PC-9 (cell line): Measurements from ENCODE around the gene LRRC55.

Source experiments
- EZH2 ChIP-seq: fragments of 200-600 bp; sonication (generic); IDR thresholded peaks from 2 replicates; pipeline ENCODE4 v1.8.0; 2017; ENCODE audit warnings: antibody characterized with exemption, low read depth
- TF ChIP-seq, protein P1 (sequence below): fragments of 200-600 bp; sonication (generic); conservative IDR thresholded peaks from 2 replicates; pipeline ENCODE4 v1.6.1; 2017; ENCODE audit warnings: mixed run types, antibody characterized with exemption, mild to moderate bottlenecking, moderate library complexity

DNA sequence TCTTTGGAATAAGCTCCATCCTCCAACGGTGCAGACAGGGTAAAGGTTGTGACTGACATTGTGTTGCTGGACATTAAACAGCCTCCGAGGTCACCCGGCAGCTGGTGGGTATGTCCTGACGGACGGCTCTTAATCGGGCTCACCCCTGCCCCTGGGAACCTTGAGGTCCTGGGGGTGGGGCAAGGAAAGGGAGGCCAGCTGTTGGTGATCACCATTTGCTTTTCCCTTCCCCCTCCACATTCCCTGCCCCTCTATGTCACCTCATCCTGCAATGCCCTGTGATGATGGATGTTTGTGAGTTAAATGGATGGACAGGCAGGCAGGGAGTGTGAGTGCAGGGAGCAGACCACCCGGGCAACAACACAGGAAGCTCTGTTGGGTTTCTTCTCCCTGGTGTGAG is 29.0 kb downstream of the LRRC55 start:
- TF ChIP-seq, protein P1, sequence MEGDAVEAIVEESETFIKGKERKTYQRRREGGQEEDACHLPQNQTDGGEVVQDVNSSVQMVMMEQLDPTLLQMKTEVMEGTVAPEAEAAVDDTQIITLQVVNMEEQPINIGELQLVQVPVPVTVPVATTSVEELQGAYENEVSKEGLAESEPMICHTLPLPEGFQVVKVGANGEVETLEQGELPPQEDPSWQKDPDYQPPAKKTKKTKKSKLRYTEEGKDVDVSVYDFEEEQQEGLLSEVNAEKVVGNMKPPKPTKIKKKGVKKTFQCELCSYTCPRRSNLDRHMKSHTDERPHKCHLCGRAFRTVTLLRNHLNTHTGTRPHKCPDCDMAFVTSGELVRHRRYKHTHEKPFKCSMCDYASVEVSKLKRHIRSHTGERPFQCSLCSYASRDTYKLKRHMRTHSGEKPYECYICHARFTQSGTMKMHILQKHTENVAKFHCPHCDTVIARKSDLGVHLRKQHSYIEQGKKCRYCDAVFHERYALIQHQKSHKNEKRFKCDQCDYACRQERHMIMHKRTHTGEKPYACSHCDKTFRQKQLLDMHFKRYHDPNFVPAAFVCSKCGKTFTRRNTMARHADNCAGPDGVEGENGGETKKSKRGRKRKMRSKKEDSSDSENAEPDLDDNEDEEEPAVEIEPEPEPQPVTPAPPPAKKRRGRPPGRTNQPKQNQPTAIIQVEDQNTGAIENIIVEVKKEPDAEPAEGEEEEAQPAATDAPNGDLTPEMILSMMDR = no peak
- no peak for TF ChIP-seq EZH2
